Measurements from ENCODE around the gene KIF7. TPM values are rescaled to one million over a fixed set of nuclear protein-coding genes. Genes with fewer than 3 reads are reported as not detected.

Gene KIF7
- polyA plus RNA-seq, 1 of the 3 experiments (the other 2 are of a cell fraction) = 12.0 TPM

- POLR2A ChIA-PET = no interaction called here
- WGBS (ENCODE audit: low lambda C conversion rate) = 78% methylated on average over 2 of the region's 2 CpGs
- H4K20me1 ChIP-seq (ENCODE audit: insufficient read depth) = no peaks in the 10 kb centered on the region
Observed at GRCh38 chr15:89681146-89681545, 25.9 kb upstream of the KIF7 start.

More at GRCh38 chr15:89681146-89681545, 25.9 kb upstream of the KIF7 start:
- peaks cover 0 to 5% of the 10 kb centered on the region in 2 experiments; a peak in 1 of 4 replicates for H3K4me1 ChIP-seq (ENCODE audit: control insufficient read depth in 1 of 2, insufficient read depth in 2 of 2, low read depth in 1 of 2, low read length in 1 of 2)
- no peak for DNase-seq
- peaks cover 10 to 15% of the 10 kb centered on the region in 2 experiments for H3K36me3 ChIP-seq (replicated peaks in 1 of 2; ENCODE audit: control insufficient read depth in 1 of 2, insufficient read depth in 2 of 2, low read length in 1 of 2)
- H3K27ac ChIP-seq (ENCODE audit: low read depth in 2 of 2, low read length in 1 of 2) = no peak overlapping the region
- CTCF ChIA-PET = interaction anchor here (1.2 to 1.4 kb wide), 2 partner anchors 8 to 324 kb away, joined by 3 to 7 read pairs; no protein-coding TSS in a partner anchor
- H3K4me3 ChIP-seq (ENCODE audit: low read depth in 2 of 2, low read length in 1 of 2) = no peak overlapping the region
- H3K9me3 ChIP-seq = no peaks in the 10 kb centered on the region
- H3K27me3 ChIP-seq (ENCODE audit: insufficient read depth) = no peaks in the 10 kb centered on the region
- H2AFZ ChIP-seq (ENCODE audit: low read depth) = no peak overlapping the region
- no peak for TF ChIP-seq MAX (IDR thresholded peaks at IDR 0.05; ENCODE audit: low read depth)
- no peak for TF ChIP-seq EP300 (IDR thresholded peaks at IDR 0.05; ENCODE audit: borderline replicate concordance in 1 of 2, low read depth in 1 of 2, low read length in 1 of 2)
- no peak for TF ChIP-seq RAD21 (IDR thresholded peaks at IDR 0.05; ENCODE audit: low read length)
- no peak for TF ChIP-seq GATA2 (CRISPR knock-in tag; IDR thresholded peaks at IDR 0.05)
- TF ChIP-seq RCOR1 (IDR thresholded peaks at IDR 0.05; ENCODE audit: low read length) = no peak
- no peak for TF ChIP-seq EZH2phosphoT487 (IDR thresholded peaks at IDR 0.05; ENCODE audit: borderline replicate concordance, low read depth)
- TF ChIP-seq RXRA (IDR thresholded peaks at IDR 0.05; ENCODE audit: borderline replicate concordance, low read depth) = no peak
- no peak for TF ChIP-seq USF2 (IDR thresholded peaks at IDR 0.05; ENCODE audit: borderline replicate concordance, low read depth, low read length)
- TF ChIP-seq ZBTB33 (IDR thresholded peaks at IDR 0.05; ENCODE audit: borderline replicate concordance, low read depth) = no peak
- TF ChIP-seq MXI1 (IDR thresholded peaks at IDR 0.05; ENCODE audit: low read depth, low read length) = no peak
- no peak for TF ChIP-seq RFX5 (IDR thresholded peaks at IDR 0.05; ENCODE audit: low read length)
- no peak for TF ChIP-seq ELF1 (IDR thresholded peaks at IDR 0.05)
- TF ChIP-seq SMC3 (IDR thresholded peaks at IDR 0.05; ENCODE audit: low read depth, low read length) = no peak
- no peak for TF ChIP-seq FOXJ3 (CRISPR knock-in tag; IDR thresholded peaks at IDR 0.05)
- no peak for TF ChIP-seq POLR2AphosphoS5 (IDR thresholded peaks at IDR 0.05; ENCODE audit: low read depth, low read length)
- TF ChIP-seq NFIC (IDR thresholded peaks at IDR 0.05; ENCODE audit: borderline replicate concordance) = no peak
- TF ChIP-seq TEAD4 (IDR thresholded peaks at IDR 0.05; ENCODE audit: borderline replicate concordance, insufficient read depth) = no peak
- no peak overlapping the region for H3K4me2 ChIP-seq
- no peak overlapping the region for H3K9ac ChIP-seq
- no peaks in the 10 kb centered on the region for H3K79me2 ChIP-seq (ENCODE audit: insufficient read depth)
- no peaks in the 10 kb centered on the region for H3K9me2 ChIP-seq
- peaks cover 9% of the 10 kb centered on the region for H3F3A ChIP-seq (replicated peaks; ENCODE audit: insufficient read depth)

Measured in SK-N-SH (cell line).